GM12864 (cell line): ENCODE data around the gene LDLRAP1.

ENCODE experiments used
- DNase-seq: peaks from one replicate; pipeline ENCODE4 v3.0.0-alpha.2; 2011; ENCODE audit warnings: low read depth
- H3K4me3 ChIP-seq: 2 replicates; pipeline ENCODE4 v1.5.1; 2011; ENCODE audit warnings: mild to moderate bottlenecking, low read depth, low read length, control low read depth
- CTCF ChIP-seq: IDR thresholded peaks from 2 replicates; pipeline ENCODE4 v1.5.1; 2011; ENCODE audit warnings: low read depth, mild to moderate bottlenecking, moderate library complexity, low read length, control low read depth, inconsistent platforms; ENCODE audit errors: missing control alignments

The LDLRAP1 gene

GRCh38 chr1:25566730-25567341, 23.4 kb downstream of the LDLRAP1 start:
- no peak for TF ChIP-seq CTCF
- DNase-seq = no peak
- no peak overlapping the region for H3K4me3 ChIP-seq

GRCh38 chr1:25567710-25568089, 24.3 kb downstream of the LDLRAP1 start:
- no peak for TF ChIP-seq CTCF

GRCh38 chr1:25568090-25568833, 24.9 kb downstream of the LDLRAP1 start:
- DNase-seq = no peak
- H3K4me3 ChIP-seq = no peak overlapping the region
- no peak for TF ChIP-seq CTCF

More at GRCh38 chr1:25567710-25568089, 24.3 kb downstream of the LDLRAP1 start:
- no peak overlapping the region for H3K4me3 ChIP-seq
- no peak for DNase-seq

GRCh38 chr1:25568834-25569596, 25.6 kb downstream of the LDLRAP1 start:
- no peak overlapping the region for H3K4me3 ChIP-seq
- no peak for TF ChIP-seq CTCF
- DNase-seq = no peak

- TF ChIP-seq CTCF = no peak
Observed at GRCh38 chr1:25569597-25570396, 26.4 kb downstream of the LDLRAP1 start.

GRCh38 chr1:25570798-25571521, 27.6 kb downstream of the LDLRAP1 start:
- no peak overlapping the region for H3K4me3 ChIP-seq
- TF ChIP-seq CTCF = no peak

More at GRCh38 chr1:25569597-25570396, 26.4 kb downstream of the LDLRAP1 start:
- no peak for DNase-seq
- H3K4me3 ChIP-seq = no peak overlapping the region

More at GRCh38 chr1:25570798-25571521, 27.6 kb downstream of the LDLRAP1 start:
- DNase-seq = no peak
